ENCODE measurements around the gene OR56B1. TPM values are rescaled to one million over a fixed set of nuclear protein-coding genes. Genes with fewer than 3 reads are reported as not detected.
A peak's percentile ranks its signal among the peaks of the same experiment; 100 is the strongest.
"Not testable (repeated sequence)": the region's sequence is repeated elsewhere in the genome, so short reads cannot be mapped to it uniquely, and the experiment has no call there.

Gene OR56B1, protein sequence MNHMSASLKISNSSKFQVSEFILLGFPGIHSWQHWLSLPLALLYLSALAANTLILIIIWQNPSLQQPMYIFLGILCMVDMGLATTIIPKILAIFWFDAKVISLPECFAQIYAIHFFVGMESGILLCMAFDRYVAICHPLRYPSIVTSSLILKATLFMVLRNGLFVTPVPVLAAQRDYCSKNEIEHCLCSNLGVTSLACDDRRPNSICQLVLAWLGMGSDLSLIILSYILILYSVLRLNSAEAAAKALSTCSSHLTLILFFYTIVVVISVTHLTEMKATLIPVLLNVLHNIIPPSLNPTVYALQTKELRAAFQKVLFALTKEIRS
- polyA plus RNA-seq (2011; rRNA removed) (not detected in 2 replicates), polyA minus RNA-seq (2011; rRNA and poly(A)+ RNA removed) (not detected in 2 replicates)

DNA sequence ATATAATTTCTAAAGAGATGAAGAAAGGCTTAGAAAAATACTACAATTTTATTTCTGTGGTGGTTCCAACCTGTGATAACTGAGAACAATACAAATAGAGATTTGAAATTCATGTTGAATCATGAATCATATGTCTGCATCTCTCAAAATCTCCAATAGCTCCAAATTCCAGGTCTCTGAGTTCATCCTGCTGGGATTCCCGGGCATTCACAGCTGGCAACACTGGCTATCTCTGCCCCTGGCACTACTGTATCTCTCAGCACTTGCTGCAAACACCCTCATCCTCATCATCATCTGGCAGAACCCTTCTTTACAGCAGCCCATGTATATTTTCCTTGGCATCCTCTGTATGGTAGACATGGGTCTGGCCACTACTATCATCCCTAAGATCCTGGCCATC is at the start of gene OR56B1:
Gene OR56B1, plus strand, starts transcription at position 53 of the 400 bp plus-strand sequence. Its CDS starts 69 bp downstream, at position 122.
- Histone ChIP-seq H3K27me3 (ENCODE audit: control insufficient read depth, insufficient read depth, low read length) (no peaks in the 10 kb centered on the region), H3K36me3 (ENCODE audit: control insufficient read depth, insufficient read depth, low read length) (no peaks in the 10 kb centered on the region), H3K4me3 (ENCODE audit: low read depth, low read length) (no peak within 1 kb of the TSS)
- no peak for TF ChIP-seq CTCF (IDR thresholded peaks at IDR 0.05; ENCODE audit: insufficient read depth, low read depth, low read length)
- ChIA-PET CTCF (no interaction called here), POLR2A (no interaction called here)
- DNase-seq (ENCODE audit: low read depth), result no peak

GRCh38 chr11:5688482-5688881 is 47.8 kb upstream of the OR56B1 start:
- ChIA-PET POLR2A (no interaction called here), CTCF (interaction anchor here (0.6 kb wide), 1 partner anchor 155 kb away, joined by 3 read pairs; no protein-coding TSS in a partner anchor)
- no peak for DNase-seq (ENCODE audit: low read depth)
- Histone ChIP-seq H3K4me3 (ENCODE audit: low read depth, low read length) (no peak overlapping the region), H3K36me3 (ENCODE audit: control insufficient read depth, insufficient read depth, low read length) (no peaks in the 10 kb centered on the region; the same call in 1 of the 2 replicates), H3K27me3 (ENCODE audit: control insufficient read depth, insufficient read depth, low read length) (no peaks in the 10 kb centered on the region)
- no peak for TF ChIP-seq CTCF (IDR thresholded peaks at IDR 0.05; ENCODE audit: insufficient read depth, low read depth, low read length)

- ChIA-PET POLR2A (no interaction called here), CTCF (interaction anchor here (0.6 to 1.1 kb wide), 2 partner anchors 11 to 18 kb away, joined by 3 read pairs; no protein-coding TSS in a partner anchor)
- Histone ChIP-seq H3K36me3 (ENCODE audit: control insufficient read depth, insufficient read depth, low read length) (no peaks in the 10 kb centered on the region; the same call in 1 of the 2 replicates), H3K4me3 (ENCODE audit: low read depth, low read length) (peak within 1 kb of the TSS; percentile 46), H3K27me3 (ENCODE audit: control insufficient read depth, insufficient read depth, low read length) (no peaks in the 10 kb centered on the region)
- no peak for TF ChIP-seq CTCF (IDR thresholded peaks at IDR 0.05; ENCODE audit: insufficient read depth, low read depth, low read length)
- peak; percentile 45 for DNase-seq (ENCODE audit: low read depth)
Observed at GRCh38 chr11:5689551-5689983, 46.7 kb upstream of the OR56B1 start, which contains the start of gene TRIM22. Gene TRIM22 (plus strand): TSS chr11:5689790. CDS start chr11:5696233, 6,443 bp downstream.

DNA sequence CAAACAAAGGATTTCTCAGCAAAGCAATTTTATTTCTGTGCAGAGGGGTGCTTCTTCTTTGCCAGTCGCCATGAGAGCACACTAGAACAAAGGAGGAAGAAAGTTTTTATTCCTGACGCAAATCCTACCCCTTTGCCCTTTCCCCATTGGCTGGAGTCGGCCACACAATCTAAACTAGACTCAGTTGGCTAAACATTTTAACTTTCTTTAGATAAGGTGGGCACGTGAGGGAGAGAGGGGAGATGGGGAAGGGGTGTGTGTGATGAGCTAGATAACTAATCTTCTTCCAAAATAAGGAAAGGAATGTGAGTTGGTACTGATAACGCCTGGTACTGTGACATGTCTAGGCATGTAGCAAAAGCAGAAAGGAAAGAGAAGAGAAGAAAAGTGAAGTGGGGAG is 46.0 kb upstream of the OR56B1 start:
- Histone ChIP-seq H3K27me3 (ENCODE audit: control insufficient read depth, insufficient read depth, low read length) (no peaks in the 10 kb centered on the region), H3K4me3 (ENCODE audit: low read depth, low read length) (peak overlapping the region; percentile 46), H3K36me3 (ENCODE audit: control insufficient read depth, insufficient read depth, low read length) (no peaks in the 10 kb centered on the region; the same call in 1 of the 2 replicates)
- POLR2A ChIA-PET, result interaction anchor here (0.7 kb wide), 1 partner anchor 70 kb away, joined by 8 read pairs; no protein-coding TSS in a partner anchor
- TF ChIP-seq CTCF (IDR thresholded peaks at IDR 0.05; ENCODE audit: insufficient read depth, low read depth, low read length), result no peak
- DNase-seq (ENCODE audit: low read depth), result no peak
- CTCF ChIA-PET, result interaction anchor here (0.9 to 1.1 kb wide), 2 partner anchors 12 to 31 kb away, joined by 3 to 4 read pairs; no protein-coding TSS in a partner anchor

DNA sequence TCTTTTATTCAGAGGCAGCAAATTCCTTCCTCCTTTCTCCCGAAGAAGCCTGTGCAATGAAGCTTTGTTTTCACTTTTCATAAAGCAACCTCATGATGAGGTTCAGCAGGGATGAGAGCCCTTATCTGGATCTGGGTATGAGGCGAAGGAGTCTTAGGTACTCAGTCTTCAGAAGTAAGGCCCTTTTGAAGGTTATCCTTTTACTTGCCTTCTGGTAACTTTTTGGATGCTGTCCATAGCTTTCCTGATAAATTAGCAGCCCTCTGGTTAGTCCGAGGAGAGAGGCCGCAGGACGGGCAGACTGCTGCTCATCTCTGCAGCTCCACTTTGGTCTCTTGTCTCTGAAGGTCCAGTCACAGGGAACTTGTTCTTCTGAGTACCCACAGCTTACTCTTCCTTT is 45.5 kb upstream of the OR56B1 start:
- Histone ChIP-seq H3K36me3 (ENCODE audit: control insufficient read depth, insufficient read depth, low read length) (no peaks in the 10 kb centered on the region; the same call in 1 of the 2 replicates), H3K4me3 (ENCODE audit: low read depth, low read length) (peak overlapping the region; percentile 46), H3K27me3 (ENCODE audit: control insufficient read depth, insufficient read depth, low read length) (no peaks in the 10 kb centered on the region)
- CTCF ChIA-PET, result interaction anchor here (0.9 kb wide), 2 partner anchors 32 to 83 kb away, joined by 3 to 4 read pairs; no protein-coding TSS in a partner anchor
- no peak for TF ChIP-seq CTCF (IDR thresholded peaks at IDR 0.05; ENCODE audit: insufficient read depth, low read depth, low read length)
- DNase-seq (ENCODE audit: low read depth), result no peak
- POLR2A ChIA-PET, result interaction anchor here (0.7 kb wide), 1 partner anchor 71 kb away, joined by 8 read pairs; no protein-coding TSS in a partner anchor

DNA sequence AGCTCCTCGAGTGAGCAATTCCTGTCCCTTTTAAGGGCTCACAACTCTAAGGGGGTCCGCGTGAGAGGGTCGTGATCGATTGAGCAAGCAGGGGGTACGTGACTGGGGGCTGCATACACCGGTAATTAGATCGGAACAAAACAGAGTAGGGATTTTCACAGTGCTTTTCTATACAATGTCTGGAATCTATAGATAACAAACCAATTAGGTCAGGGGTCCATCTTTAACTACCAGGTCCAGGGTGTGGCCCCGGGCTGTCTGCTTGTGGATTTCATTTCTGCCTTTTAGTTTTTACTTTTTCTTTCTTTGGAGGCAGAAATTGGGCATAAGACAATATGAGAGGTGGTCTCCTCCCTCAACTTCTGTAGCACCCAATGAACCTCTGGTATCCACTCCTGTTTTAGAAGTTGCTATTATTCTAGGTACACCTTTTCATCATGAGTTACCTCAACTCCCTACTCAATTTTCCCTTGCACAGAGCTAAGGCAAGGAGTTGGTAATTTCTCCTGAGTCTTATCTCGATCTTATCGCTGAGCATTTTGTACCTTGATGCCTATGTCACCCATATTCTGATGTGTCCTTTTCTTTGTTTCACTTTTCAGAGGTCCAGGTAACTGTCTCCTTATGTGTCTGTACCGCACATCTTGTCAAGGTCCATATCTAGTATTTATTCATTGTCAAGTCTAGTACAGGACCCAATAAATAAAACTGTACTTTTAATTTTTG is 44.8 kb upstream of the OR56B1 start:
- H3K36me3 ChIP-seq (ENCODE audit: control insufficient read depth, insufficient read depth, low read length); POLR2A ChIA-PET; H3K27me3 ChIP-seq (ENCODE audit: control insufficient read depth, insufficient read depth, low read length); DNase-seq (ENCODE audit: low read depth): not testable (repeated sequence)
- peak overlapping the region; percentile 46 for H3K4me3 ChIP-seq (ENCODE audit: low read depth, low read length)
- CTCF ChIA-PET, result interaction anchor here (0.9 kb wide), 1 partner anchor 84 kb away, joined by 3 read pairs; no protein-coding TSS in a partner anchor
